ENCODE results near the gene SLIRP. TPM values are rescaled to one million over a fixed set of nuclear protein-coding genes. Genes with fewer than 3 reads are reported as not detected.

Gene SLIRP
- total RNA-seq, 1 experiment from 2014 or later = 242 TPM

DNA sequence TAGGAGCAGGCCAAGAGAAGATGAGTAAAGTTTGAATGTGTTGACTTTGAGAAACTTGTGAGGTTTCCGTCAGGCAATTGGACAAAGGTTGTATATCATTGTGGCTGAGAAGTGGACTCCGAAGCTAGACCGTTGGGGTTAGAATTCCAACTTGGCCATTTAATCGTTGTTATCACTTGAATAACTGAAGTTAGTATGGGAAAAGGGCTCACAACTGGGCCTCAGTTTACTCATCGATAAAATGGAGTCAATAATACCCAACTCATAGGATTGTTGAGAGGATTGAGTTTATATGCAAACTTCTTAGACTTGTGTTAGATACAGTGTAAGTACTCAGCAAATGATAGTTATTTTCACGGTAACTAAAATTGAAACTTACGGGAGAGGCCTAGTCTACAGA lies 846 bp downstream of the SLIRP start:
- no peak for TF ChIP-seq SRF (IDR thresholded peaks at IDR 0.05; ENCODE audit: low read depth)
- no peak for TF ChIP-seq EZH2phosphoT487 (IDR thresholded peaks at IDR 0.05; ENCODE audit: borderline replicate concordance)
- no peak for TF ChIP-seq ZFX (IDR thresholded peaks at IDR 0.05)
- TF ChIP-seq, protein P1, sequence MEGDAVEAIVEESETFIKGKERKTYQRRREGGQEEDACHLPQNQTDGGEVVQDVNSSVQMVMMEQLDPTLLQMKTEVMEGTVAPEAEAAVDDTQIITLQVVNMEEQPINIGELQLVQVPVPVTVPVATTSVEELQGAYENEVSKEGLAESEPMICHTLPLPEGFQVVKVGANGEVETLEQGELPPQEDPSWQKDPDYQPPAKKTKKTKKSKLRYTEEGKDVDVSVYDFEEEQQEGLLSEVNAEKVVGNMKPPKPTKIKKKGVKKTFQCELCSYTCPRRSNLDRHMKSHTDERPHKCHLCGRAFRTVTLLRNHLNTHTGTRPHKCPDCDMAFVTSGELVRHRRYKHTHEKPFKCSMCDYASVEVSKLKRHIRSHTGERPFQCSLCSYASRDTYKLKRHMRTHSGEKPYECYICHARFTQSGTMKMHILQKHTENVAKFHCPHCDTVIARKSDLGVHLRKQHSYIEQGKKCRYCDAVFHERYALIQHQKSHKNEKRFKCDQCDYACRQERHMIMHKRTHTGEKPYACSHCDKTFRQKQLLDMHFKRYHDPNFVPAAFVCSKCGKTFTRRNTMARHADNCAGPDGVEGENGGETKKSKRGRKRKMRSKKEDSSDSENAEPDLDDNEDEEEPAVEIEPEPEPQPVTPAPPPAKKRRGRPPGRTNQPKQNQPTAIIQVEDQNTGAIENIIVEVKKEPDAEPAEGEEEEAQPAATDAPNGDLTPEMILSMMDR (IDR thresholded peaks at IDR 0.05 in 2 of 3, conservative IDR thresholded peaks at IDR 0.05 in 1 of 3; ENCODE audit: borderline replicate concordance in 1 of 3, insufficient read depth in 1 of 3, low read depth in 2 of 3, low read length in 2 of 3) = no peak
- TF ChIP-seq, protein P2, sequence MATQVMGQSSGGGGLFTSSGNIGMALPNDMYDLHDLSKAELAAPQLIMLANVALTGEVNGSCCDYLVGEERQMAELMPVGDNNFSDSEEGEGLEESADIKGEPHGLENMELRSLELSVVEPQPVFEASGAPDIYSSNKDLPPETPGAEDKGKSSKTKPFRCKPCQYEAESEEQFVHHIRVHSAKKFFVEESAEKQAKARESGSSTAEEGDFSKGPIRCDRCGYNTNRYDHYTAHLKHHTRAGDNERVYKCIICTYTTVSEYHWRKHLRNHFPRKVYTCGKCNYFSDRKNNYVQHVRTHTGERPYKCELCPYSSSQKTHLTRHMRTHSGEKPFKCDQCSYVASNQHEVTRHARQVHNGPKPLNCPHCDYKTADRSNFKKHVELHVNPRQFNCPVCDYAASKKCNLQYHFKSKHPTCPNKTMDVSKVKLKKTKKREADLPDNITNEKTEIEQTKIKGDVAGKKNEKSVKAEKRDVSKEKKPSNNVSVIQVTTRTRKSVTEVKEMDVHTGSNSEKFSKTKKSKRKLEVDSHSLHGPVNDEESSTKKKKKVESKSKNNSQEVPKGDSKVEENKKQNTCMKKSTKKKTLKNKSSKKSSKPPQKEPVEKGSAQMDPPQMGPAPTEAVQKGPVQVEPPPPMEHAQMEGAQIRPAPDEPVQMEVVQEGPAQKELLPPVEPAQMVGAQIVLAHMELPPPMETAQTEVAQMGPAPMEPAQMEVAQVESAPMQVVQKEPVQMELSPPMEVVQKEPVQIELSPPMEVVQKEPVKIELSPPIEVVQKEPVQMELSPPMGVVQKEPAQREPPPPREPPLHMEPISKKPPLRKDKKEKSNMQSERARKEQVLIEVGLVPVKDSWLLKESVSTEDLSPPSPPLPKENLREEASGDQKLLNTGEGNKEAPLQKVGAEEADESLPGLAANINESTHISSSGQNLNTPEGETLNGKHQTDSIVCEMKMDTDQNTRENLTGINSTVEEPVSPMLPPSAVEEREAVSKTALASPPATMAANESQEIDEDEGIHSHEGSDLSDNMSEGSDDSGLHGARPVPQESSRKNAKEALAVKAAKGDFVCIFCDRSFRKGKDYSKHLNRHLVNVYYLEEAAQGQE (IDR thresholded peaks at IDR 0.05; ENCODE audit: low read depth) = no peak
- TF ChIP-seq MAX (IDR thresholded peaks at IDR 0.05) = no peak
- TF ChIP-seq SP1 (IDR thresholded peaks at IDR 0.05; ENCODE audit: low read depth) = no peak
- ATAC-seq = no peak
- ChIA-PET POLR2A (no interaction called here), RAD21 (ENCODE audit: low non-redundant PET in 1 of 2, low total read pairs in 2 of 2, uncharacterized antibody in 2 of 2, unreplicated experiment in 2 of 2) (no interaction called here), CTCF (no interaction called here)
- H2AFZ ChIP-seq (ENCODE audit: low read depth, low read length, poor library complexity, severe bottlenecking) = no peak overlapping the region
- no peaks in the 10 kb centered on the region for H3K9me3 ChIP-seq (ENCODE audit: control insufficient read depth in 1 of 2, insufficient read depth in 1 of 2, low read depth in 1 of 2, low read length in 2 of 2)
- peaks cover 98% of the 10 kb centered on the region for H3K79me2 ChIP-seq (ENCODE audit: insufficient read depth, low read length)
- H3K4me2 ChIP-seq (ENCODE audit: low read length) = peak overlapping the region; percentile 85
- H3K27me3 ChIP-seq (ENCODE audit: insufficient read depth, low read length) = no peaks in the 10 kb centered on the region
- H3K4me1 ChIP-seq (ENCODE audit: control insufficient read depth in 1 of 2, insufficient read depth in 2 of 2, low read length in 2 of 2) = peaks cover 11 to 23% of the 10 kb centered on the region in 2 experiments; a peak in 3 of 4 replicates
- intact Hi-C loops (cut with micrococcal nuclease) = loop anchor here (5.0 kb wide), 1 partner anchor 109 kb away; no protein-coding TSS in a partner anchor
- no peaks in the 10 kb centered on the region for H3K9me2 ChIP-seq (ENCODE audit: insufficient read depth)
- peak overlapping the region; percentile 83 to 89 for H3K4me3 ChIP-seq (replicated peaks in 1 of 2; ENCODE audit: low read depth in 1 of 2, low read length in 2 of 2)
- H3K36me3 ChIP-seq (ENCODE audit: control insufficient read depth in 1 of 2, insufficient read depth in 2 of 2, low read length in 2 of 2) = peaks cover 26 to 32% of the 10 kb centered on the region in 2 experiments; a peak in 3 of 4 replicates
- peaks cover 24% of the 10 kb centered on the region; the same call in 1 of the 2 replicates for H4K20me1 ChIP-seq (ENCODE audit: insufficient read depth)
- BruUV-seq (replicated peaks) = TSS peak; percentile 73
- H3K27ac ChIP-seq (ENCODE audit: low read depth, low read length) = peak overlapping the region; percentile 50
- no peak for DNase-seq (ENCODE audit: low read depth, low spot score)
- H3K9ac ChIP-seq (ENCODE audit: low read length) = peak overlapping the region; percentile 92

Data from HCT116 (cell line).